ENCODE results near the gene PGC.

Gene PGC

GRCh38 chr6:41741625-41742490, 5.3 kb downstream of the PGC start:
- no peak for DNase-seq (ENCODE audit: extremely low read depth, low read depth)
- TF ChIP-seq CTCF (IDR thresholded peaks at IDR 0.05; ENCODE audit: low read depth, low read length) = no peak

- no peak for TF ChIP-seq CTCF (IDR thresholded peaks at IDR 0.05; ENCODE audit: low read depth, low read length)
- no peak for DNase-seq (ENCODE audit: extremely low read depth, low read depth)
Observed at GRCh38 chr6:41740366-41741162, 6.6 kb downstream of the PGC start.

GRCh38 chr6:41739041-41739440, 8.2 kb downstream of the PGC start:
- TF ChIP-seq CTCF (IDR thresholded peaks at IDR 0.05; ENCODE audit: low read depth, low read length) = no peak

GRCh38 chr6:41737591-41738130, 9.5 kb downstream of the PGC start:
- DNase-seq (ENCODE audit: extremely low read depth, low read depth) = no peak
- no peak for TF ChIP-seq CTCF (IDR thresholded peaks at IDR 0.05; ENCODE audit: low read depth, low read length)

More at GRCh38 chr6:41739041-41739440, 8.2 kb downstream of the PGC start:
- no peak for DNase-seq (ENCODE audit: extremely low read depth, low read depth)

GRCh38 chr6:41736800-41737555, 10.2 kb downstream of the PGC start:
- no peak for DNase-seq (ENCODE audit: extremely low read depth, low read depth)
- no peak for TF ChIP-seq CTCF (IDR thresholded peaks at IDR 0.05; ENCODE audit: low read depth, low read length)

GRCh38 chr6:41736186-41736733, 10.9 kb downstream of the PGC start:
- no peak for TF ChIP-seq CTCF (IDR thresholded peaks at IDR 0.05; ENCODE audit: low read depth, low read length)
- no peak for DNase-seq (ENCODE audit: extremely low read depth, low read depth)
